Neural cell (in vitro differentiated cells): ENCODE data around the gene TFPI.

ENCODE experiments used
- MXI1 ChIP-seq: fragments of 450-650 bp; conservative IDR thresholded peaks from 2 replicates; pipeline ENCODE4 v1.6.1; 2014; ENCODE audit warnings: antibody characterized with exemption, mild to moderate bottlenecking; ENCODE audit not compliant: poor library complexity, severe bottlenecking
- TF ChIP-seq, protein P1 (sequence below): fragments of 450-650 bp; IDR thresholded peaks from 2 replicates; pipeline ENCODE4 v1.5.1; 2014; ENCODE audit warnings: antibody characterized with exemption, mild to moderate bottlenecking, moderate library complexity; ENCODE audit not compliant: poor library complexity, severe bottlenecking

DNA sequence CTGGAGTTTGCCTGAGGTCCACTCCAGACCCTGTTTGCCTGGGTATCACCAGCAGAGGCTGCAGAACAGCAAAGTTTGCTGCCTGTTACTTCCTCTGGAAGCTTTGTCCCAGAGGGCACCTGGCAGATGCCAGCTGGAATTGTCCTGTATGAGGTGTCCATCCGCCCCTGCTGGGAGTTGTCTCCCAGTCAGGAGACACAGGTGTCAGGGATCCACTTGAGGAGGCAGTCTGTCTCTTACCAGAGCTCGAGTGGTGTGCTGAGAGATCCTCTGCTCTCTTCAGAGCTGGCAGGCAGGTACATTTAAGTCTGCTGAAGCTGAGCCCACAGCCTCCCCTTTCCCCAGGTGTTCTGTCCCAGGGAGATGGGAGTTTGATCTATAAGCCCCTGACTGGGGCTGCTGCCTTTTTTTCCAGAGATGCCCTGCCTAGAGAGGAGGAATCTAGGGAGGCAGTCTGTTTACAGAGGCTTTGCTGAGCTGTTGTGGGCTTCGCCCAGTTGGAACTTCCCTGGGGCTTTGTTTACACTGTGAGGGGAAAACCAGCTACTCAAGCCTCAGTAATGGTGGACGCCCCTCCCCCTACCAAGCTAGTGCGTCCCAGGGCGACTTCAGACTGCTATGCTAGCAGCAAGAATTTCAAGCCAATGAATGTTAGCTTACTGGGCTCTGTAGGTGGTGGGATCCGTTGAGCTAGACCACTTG lies 34.7 kb downstream of the TFPI start:
- TF ChIP-seq MXI1 = no peak
- TF ChIP-seq, protein P1, sequence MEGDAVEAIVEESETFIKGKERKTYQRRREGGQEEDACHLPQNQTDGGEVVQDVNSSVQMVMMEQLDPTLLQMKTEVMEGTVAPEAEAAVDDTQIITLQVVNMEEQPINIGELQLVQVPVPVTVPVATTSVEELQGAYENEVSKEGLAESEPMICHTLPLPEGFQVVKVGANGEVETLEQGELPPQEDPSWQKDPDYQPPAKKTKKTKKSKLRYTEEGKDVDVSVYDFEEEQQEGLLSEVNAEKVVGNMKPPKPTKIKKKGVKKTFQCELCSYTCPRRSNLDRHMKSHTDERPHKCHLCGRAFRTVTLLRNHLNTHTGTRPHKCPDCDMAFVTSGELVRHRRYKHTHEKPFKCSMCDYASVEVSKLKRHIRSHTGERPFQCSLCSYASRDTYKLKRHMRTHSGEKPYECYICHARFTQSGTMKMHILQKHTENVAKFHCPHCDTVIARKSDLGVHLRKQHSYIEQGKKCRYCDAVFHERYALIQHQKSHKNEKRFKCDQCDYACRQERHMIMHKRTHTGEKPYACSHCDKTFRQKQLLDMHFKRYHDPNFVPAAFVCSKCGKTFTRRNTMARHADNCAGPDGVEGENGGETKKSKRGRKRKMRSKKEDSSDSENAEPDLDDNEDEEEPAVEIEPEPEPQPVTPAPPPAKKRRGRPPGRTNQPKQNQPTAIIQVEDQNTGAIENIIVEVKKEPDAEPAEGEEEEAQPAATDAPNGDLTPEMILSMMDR = no peak
